ENCODE measurements around the gene MRPL41.
A peak's percentile ranks its signal among the peaks of the same experiment; 100 is the strongest.
"Not testable (repeated sequence)": the region's sequence is repeated elsewhere in the genome, so short reads cannot be mapped to it uniquely, and the experiment has no call there.

MRPL41 gene

DNA sequence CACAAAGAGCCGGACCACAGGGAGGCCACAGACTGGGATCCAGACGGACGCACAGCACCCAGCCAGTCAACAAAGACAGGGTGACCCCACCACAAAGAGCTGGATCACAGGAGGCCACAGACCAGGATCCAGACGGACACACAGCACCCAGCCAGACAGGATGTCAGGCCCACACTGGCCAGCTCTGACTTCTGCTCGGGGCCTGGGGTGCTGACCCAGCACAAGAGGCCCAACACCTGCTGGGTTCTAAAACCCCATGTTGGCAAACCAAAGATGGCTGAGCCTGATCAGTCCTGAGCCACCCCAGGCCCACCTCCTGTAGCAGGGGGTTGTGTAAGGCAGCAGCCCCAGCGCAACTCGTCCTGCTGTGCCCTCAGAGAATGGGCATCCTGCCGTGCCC is 32.3 kb downstream of the MRPL41 start:
- DNase-seq (ENCODE audit: low read depth), result no peak

DNA sequence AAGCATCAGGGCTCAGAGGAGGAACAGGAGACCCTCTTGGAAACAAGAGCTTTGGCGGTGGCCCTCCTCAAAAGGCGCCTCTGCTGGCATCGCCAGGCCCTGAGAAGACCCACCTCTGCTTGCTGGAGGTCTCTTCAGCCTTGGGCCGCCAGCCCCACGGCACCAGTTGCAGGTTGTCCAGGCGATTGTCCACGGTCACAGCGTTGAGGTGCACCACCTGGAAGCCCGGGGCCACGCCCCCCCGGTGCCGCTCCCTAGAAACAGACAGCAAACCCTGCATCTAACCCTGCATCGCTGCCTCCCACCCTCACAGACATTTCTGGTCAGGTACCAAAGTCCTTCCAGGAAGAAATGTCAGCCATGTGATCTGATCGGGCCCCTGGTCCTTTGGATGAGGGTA is 35.2 kb downstream of the MRPL41 start:
- DNase-seq (ENCODE audit: low read depth), result no peak

DNA sequence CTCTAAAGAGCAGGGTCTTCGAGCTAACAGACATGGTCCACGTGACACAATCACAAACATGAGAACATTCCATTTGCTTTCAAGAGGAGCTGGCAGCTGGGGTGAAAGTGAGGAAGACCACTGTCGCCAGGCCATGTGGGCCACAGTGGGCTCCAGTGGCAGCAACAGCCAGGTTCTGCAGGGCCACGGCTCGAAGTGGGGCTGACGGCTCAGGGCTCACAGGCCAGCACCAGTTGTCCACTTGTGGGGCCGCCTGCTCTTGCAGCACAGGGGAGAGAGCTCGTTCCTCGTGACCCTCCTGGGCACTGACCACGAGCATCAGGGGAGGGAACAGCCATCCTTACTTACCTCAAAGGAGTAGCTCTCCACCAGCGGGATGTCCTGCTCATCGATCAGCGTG is 36.6 kb downstream of the MRPL41 start:
- no peak for DNase-seq (ENCODE audit: low read depth)

DNA sequence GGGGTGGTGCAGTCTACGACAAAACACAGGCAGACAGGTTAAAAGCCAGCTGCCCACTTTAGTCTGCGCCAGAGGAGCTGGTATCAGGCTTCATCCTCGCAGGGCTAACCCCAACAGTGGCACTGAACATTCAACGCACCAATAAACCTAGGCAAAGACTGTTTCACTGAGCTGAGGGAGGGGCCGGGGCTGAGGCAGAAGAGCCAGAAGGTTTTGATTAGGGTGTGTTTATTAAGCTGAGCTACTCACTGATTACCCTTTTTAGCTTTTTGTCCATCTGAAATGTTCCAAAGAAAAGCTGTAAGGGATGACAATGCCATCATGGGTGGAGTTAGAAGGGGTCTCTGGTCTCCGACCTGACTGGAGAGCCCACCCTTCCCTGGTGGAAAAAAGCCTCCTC is 37.2 kb downstream of the MRPL41 start:
- DNase-seq (ENCODE audit: low read depth), result no peak

DNA sequence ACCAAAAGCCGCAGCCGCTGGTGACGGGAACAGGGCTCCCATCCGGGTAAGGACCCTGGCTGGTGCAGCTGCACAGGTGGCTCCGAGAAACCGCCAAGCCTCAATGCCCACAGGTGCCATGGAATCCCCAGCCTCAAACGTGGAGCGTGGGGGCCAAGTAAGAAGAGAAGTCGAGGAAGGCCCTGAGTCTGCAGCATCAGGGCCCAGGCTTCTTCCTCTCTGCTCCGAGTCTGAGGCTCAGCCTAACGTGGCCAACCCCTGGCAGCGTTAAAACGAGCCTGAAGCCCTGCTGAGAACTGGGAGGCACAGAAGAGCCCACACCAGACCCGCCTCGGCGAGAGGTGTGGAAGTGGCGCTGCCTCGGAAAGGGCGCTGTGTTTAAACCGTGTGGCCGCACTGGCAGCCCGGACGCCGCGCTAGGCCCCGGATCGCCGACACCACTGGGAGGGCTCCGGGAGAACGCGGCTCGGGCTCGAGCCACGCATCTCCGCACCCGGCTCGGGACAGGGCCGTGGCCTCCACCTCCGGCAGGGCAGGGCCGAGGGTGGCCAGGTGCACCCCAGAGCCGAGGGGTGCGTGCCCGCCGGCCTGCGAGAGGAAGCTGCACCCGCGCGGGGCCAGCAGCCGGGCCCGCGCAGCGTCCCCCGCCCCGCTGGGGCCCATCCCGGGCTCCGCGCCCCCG is 37.9 kb downstream of the MRPL41 start:
- no peak for DNase-seq (ENCODE audit: low read depth)

DNA sequence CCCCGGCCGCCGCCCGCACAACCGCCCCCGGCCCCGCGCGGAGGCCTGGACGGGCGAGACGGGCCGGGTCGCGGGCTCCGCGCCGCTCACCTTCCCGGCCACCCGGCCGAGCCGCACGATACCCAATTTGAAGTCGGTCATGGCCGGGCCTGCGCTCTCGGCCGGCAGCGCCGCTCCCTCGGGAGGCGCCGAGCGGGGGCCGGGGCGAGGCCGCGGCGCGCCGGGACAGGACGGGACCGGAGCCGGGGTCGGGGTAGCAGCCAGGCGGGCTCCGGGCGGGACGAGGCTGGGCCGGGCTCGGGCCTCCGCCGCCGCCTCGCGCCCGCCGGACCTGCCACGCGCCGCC is 38.4 kb downstream of the MRPL41 start:
- DNase-seq (ENCODE audit: low read depth), result no peak

DNA sequence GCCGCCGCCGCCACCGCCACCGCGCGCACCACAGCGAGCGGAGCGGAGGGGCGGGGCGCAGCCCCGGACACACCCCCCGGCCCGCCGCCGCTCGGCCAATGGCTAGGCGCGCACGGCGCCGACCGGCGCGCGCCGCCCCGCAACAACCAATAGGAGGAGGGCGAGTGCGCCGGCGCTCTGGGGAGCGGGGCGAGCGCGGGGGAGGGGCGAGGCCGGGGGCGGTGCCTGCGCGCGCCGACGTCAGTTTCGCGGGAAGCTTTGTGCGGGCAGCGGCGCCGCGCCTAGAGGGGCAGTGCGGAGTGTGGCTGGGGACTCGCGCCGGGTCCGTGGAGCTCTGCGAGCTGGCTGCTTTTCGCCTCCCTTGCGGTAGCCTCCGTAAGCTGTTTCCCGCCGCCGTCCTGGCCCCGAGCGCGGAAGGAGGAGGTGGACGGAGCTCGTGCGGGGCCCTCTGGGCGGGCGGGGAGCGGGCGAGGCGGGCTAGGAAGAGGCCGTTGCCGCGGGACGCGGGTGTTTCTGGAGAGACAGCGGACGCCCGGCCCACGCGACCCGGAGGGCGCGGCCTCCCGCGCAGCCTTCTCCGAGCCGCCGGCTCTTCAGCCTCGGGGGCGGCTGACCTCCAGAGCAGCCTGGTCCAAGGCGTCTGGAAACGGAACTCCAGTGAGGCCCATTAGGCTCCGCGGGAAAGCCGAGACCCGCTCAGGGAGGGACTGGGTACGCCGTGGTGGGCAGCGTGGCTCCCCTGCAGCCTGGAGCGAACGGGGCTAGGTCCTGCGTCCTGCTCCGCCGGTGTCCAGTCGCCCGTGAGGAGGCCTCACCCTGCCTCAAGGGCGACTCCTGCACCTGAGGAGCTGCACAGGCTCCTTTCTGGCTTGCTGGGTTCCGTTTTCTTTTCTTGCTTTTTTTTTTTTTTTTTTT is 39.0 kb downstream of the MRPL41 start, which contains the start of gene ZMYND19:
ZMYND19 (minus strand) TSS at position 44 of the 915 bp plus-strand sequence. CDS start 249 bp downstream, outside the sequence.
- DNase-seq (ENCODE audit: low read depth), result peak; percentile 71

DNA sequence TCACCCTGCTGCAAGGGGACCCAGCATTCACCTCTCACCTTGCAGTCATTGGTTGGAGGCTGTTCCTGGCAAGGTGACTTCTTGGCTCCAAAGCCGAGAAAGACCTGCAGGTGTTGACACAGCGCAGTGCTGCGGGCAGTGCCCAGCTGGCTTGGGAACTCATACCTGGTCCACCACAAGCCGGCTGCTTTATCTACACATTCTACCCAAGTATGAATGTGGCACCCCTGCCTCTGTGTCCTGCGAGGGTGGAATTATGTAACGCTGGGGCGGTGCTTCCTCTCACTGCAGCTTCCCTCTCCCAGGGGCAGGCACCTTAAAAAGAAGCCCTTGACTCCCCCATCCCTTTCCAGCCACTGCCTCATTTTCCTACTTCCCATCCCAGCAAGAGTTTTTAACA is 41.1 kb downstream of the MRPL41 start:
- no peak for DNase-seq (ENCODE audit: low read depth)

DNA sequence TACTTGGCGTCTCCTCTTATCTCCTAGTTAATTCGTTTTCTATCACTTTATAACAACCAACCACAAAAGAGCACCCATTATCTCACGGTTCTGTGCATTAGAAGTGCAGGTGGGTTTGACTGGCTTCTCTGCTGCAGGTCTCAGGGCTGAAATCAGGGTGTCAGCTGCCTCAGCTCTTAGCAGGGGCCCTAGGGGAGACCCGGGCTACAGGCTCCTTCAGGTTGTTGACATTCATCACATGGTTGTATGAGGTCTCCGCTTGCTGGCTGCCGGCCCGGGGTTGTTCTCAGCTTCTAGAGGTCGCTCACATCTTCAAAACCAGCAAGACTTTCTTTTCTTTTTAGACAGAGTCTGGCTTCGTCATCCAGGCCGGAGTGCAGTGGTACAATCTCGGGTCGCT is 41.5 kb downstream of the MRPL41 start:
- DNase-seq (ENCODE audit: low read depth), result no peak

DNA sequence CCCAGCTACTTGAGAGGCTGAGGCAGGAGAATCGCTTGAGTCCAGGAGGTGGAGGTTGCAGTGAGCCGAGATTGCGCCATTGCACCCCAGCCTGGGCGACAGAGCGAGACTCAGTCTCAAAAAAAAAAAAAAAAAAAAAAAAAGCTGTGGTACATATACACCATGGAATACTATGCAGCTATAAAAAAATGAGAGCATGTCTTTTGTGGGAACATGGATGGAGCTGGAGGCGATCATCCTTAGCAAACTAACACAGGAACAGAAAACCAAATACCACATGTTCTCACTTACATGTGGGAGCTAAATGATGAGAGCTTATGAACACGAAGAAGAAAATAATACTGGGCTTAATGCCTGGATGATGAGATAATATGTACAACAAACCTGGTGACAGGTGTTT is 44.9 kb downstream of the MRPL41 start:
- DNase-seq (ENCODE audit: low read depth), result not testable (repeated sequence)

DNA sequence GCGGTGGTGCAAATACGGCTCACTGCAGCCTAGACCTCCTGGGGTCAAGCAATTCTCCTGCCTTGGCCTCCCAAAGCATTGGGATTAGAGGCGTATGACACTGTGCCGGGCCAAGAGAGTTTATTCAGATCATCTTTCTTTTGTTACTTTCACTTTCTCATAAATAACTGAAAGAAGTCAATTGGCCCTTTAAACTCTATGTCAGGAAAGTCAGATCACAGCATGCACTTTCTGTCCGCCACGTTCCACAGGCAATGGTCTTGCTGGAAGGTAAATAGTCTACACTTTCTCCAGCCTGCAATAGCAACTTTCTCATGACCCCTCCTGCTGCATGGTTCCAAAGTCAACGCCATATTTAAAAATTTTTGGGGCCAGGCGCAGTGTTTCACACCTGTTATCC is 47.3 kb downstream of the MRPL41 start:
- DNase-seq (ENCODE audit: low read depth), result no peak
